C4-2B (cell line): ENCODE results near the gene PLA2G4D.

Experiments used
- CTCF ChIP-seq: fragments of 450-650 bp; conservative IDR thresholded peaks from 2 replicates; pipeline ENCODE4 v1.5.1; 2017; ENCODE audit warnings: mild to moderate bottlenecking
- ZFX ChIP-seq: fragments of 450-650 bp; IDR thresholded peaks from 2 replicates; pipeline ENCODE4 v1.6.1; 2017

GRCh38 chr15:42090781-42091180, 3.6 kb downstream of the PLA2G4D start:
- no peak for TF ChIP-seq CTCF
- TF ChIP-seq ZFX = no peak
